Activated CD8-positive, alpha-beta T cell treated with anti-CD3 and anti-CD28 coated beads for 36 hours (primary cell): Measurements from ENCODE around the gene CLIC3. TPM values are rescaled to one million over a fixed set of nuclear protein-coding genes. Genes with fewer than 3 reads are reported as not detected.

Source experiments
- ATAC-seq: fragments of 200-7000 bp; cut with Tn5 transposase; one replicate; pipeline ENCODE4 v1.10.0; 2021; ENCODE audit warnings: mild to moderate bottlenecking, moderate library complexity
- CTCF ChIA-PET: fragments of 350-600 bp; sonication (Branson Sonifier 250); formaldehyde crosslinking; loops from one replicate; lab custom pipeline; 2021; ENCODE audit warnings: antibody characterized with exemption; lab: Charles Lee
- POLR2A ChIA-PET: fragments of 350-600 bp; sonication (Branson Sonifier 250); formaldehyde crosslinking; loops from one replicate; lab custom pipeline; 2021; ENCODE audit warnings: antibody characterized with exemption; lab: Charles Lee
- DNase-seq: peaks from one replicate; pipeline ENCODE4 v3.0.0-alpha.2; 2020
- H3K27ac Mint-ChIP-seq: one replicate; pipeline ENCODE4 v1.8.0; 2021; ENCODE audit warnings: mild to moderate bottlenecking, mixed read lengths
- H3K27me3 Mint-ChIP-seq: one replicate; pipeline ENCODE4 v1.8.0; 2021; ENCODE audit warnings: mixed read lengths
- H3K36me3 Mint-ChIP-seq: one replicate; pipeline ENCODE4 v1.8.0; 2021; ENCODE audit warnings: low read depth, mixed read lengths
- H3K4me1 Mint-ChIP-seq: one replicate; pipeline ENCODE4 v1.8.0; 2021; ENCODE audit warnings: low read depth, mixed read lengths
- H3K4me3 Mint-ChIP-seq: one replicate; pipeline ENCODE4 v1.8.0; 2021; ENCODE audit warnings: mild to moderate bottlenecking, moderate library complexity, mixed read lengths
- H3K9me3 Mint-ChIP-seq: one replicate; pipeline ENCODE4 v1.8.0; 2021; ENCODE audit warnings: mixed read lengths
- CTCF ChIP-seq: fragments of 200-600 bp; IDR thresholded peaks from one replicate; pipeline ENCODE4 v1.8.0; 2022; ENCODE audit warnings: antibody characterized with exemption, mild to moderate bottlenecking
- intact Hi-C: fragments of 100-400 bp; cut with micrococcal nuclease; formaldehyde crosslinking; loops from one replicate; pipeline ENCODE4 v1.10.0; 2022
- total RNA-seq, 2 experiments: library from RNA; stranded (reverse); gene quantifications; one replicate each; pipeline ENCODE4 v1.2.3, GENCODE V29; 2021

Gene CLIC3
- total RNA-seq, 2 experiments from 2014 or later: not detected

GRCh38 chr9:136982232-136983051, 13.9 kb downstream of the CLIC3 start, which contains the start of gene LCNL1:
LCNL1 (plus strand) TSS chr9:136982993; CDS start chr9:136983587, 594 bp downstream.
- intact Hi-C loops: no loop called here
- no peaks in the 10 kb centered on the region for H3K4me1 Mint-ChIP-seq
- H3K36me3 Mint-ChIP-seq: no peaks in the 10 kb centered on the region
- H3K27ac Mint-ChIP-seq: no peak within 1 kb of the TSS
- no peak for TF ChIP-seq CTCF
- DNase-seq (no peak), ATAC-seq (no peak)
- H3K4me3 Mint-ChIP-seq: no peak within 1 kb of the TSS
- POLR2A ChIA-PET: interaction anchor here (1.2 kb wide), 1 partner anchor 9 kb away, joined by 3 read pairs; no protein-coding TSS in a partner anchor
- peaks cover 11% of the 10 kb centered on the region for H3K27me3 Mint-ChIP-seq
- CTCF ChIA-PET: interaction anchor here (1.4 kb wide), 1 partner anchor 8 kb away, joined by 3 read pairs; no protein-coding TSS in a partner anchor
- H3K9me3 Mint-ChIP-seq: no peaks in the 10 kb centered on the region

- DNase-seq (no peak), ATAC-seq (no peak)
- TF ChIP-seq CTCF: no peak
- Mint-ChIP-seq H3K27ac (no peak overlapping the region), H3K9me3 (no peaks in the 10 kb centered on the region), H3K4me3 (no peak overlapping the region), H3K36me3 (no peaks in the 10 kb centered on the region), H3K4me1 (peaks cover 2% of the 10 kb centered on the region), H3K27me3 (peaks cover 11% of the 10 kb centered on the region)
- CTCF ChIA-PET: interaction anchor here (1.4 kb wide), 1 partner anchor 9 kb away, joined by 3 read pairs; no protein-coding TSS in a partner anchor
- POLR2A ChIA-PET: interaction anchor here (1.2 kb wide), 1 partner anchor 9 kb away, joined by 3 read pairs; no protein-coding TSS in a partner anchor
- intact Hi-C loops: no loop called here
Observed at GRCh38 chr9:136981588-136982231, 14.7 kb downstream of the CLIC3 start.

- peaks cover 7% of the 10 kb centered on the region for H3K27me3 Mint-ChIP-seq
- ATAC-seq (no peak), DNase-seq (no peak)
- H3K9me3 Mint-ChIP-seq: no peaks in the 10 kb centered on the region
- no peak overlapping the region for H3K4me3 Mint-ChIP-seq
- no peaks in the 10 kb centered on the region for H3K36me3 Mint-ChIP-seq
- ChIA-PET CTCF (no interaction called here), POLR2A (interaction anchor here (1.2 kb wide), 1 partner anchor 10 kb away, joined by 3 read pairs; no protein-coding TSS in a partner anchor)
- no peak overlapping the region for H3K27ac Mint-ChIP-seq
- no peak for TF ChIP-seq CTCF
- H3K4me1 Mint-ChIP-seq: peaks cover 8% of the 10 kb centered on the region
- intact Hi-C loops: no loop called here
Observed at GRCh38 chr9:136980669-136981478, 15.5 kb downstream of the CLIC3 start.

- Mint-ChIP-seq H3K4me3 (no peak overlapping the region), H3K4me1 (peaks cover 17% of the 10 kb centered on the region), H3K36me3 (no peaks in the 10 kb centered on the region), H3K27ac (no peak overlapping the region), H3K27me3 (peaks cover 5% of the 10 kb centered on the region), H3K9me3 (no peaks in the 10 kb centered on the region)
- intact Hi-C loops: no loop called here
- no peak for TF ChIP-seq CTCF
- ATAC-seq (no peak), DNase-seq (no peak)
- CTCF ChIA-PET: no interaction called here
- POLR2A ChIA-PET: no interaction called here
Observed at GRCh38 chr9:136979769-136980587, 16.4 kb downstream of the CLIC3 start.
